ENCODE measurements around the gene ATP1A3. TPM values are rescaled to one million over a fixed set of nuclear protein-coding genes. Genes with fewer than 3 reads are reported as not detected.
"Not testable (repeated sequence)": the region's sequence is repeated elsewhere in the genome, so short reads cannot be mapped to it uniquely, and the experiment has no call there.

Gene ATP1A3
- total RNA-seq, 1 experiment from 2014 or later = 8.5 TPM

DNA sequence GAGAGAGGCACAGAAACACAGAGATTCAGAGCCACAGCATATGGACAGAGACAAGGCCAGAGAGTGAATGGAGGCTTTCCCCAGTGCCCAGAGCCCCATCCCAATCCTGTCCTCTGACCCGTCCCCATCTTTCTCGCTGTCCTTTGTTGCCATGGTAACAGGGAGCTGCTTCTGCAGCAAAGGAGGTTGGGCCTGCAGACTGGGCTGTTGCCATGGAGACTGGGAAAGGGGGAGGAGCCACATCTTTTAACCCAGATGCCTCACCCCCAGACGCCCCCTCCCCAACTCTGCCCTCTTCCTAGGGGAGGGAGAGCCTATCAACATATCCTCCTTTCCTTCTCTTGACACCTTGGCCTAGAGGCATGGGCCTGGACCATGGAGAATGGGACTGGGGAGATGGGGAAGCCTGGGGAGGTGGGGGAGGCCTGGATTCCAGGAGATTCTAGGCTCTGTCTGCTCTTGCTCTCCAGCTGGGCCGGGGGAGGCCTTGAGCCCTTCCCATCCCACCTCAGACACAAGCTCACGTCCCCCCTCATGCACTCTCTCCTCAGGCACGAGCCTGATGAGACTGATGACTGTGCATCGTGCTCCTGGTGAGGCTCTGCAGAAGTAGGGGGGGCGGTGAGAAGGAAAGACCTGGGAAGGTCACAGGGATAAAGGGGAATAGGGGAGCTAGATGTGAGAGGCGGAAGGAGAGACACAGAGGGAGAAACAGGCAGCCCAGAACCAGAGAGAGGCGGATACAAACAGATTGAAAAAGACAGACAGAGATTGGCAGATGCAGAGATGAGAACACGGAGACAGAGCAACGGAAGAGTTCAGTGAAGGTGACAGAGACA is 2.1 kb upstream of the ATP1A3 start:
- Histone ChIP-seq H3K36me3 (ENCODE audit: insufficient read depth, low read length, poor library complexity, severe bottlenecking) (no peaks in the 10 kb centered on the region), H3K27me3 (replicated peaks; ENCODE audit: insufficient read depth, low read depth, low read length, poor library complexity) (peaks cover 27% of the 10 kb centered on the region), H3K27ac (ENCODE audit: low read depth, low read length, poor library complexity, severe bottlenecking) (no peak overlapping the region), H3K4me1 (ENCODE audit: insufficient read depth, low read length, poor library complexity, severe bottlenecking) (peaks cover 12% of the 10 kb centered on the region), H3K9me3 (ENCODE audit: low read depth, low read length, poor library complexity, severe bottlenecking) (no peaks in the 10 kb centered on the region), H3K4me3 (ENCODE audit: low read depth, low read length, poor library complexity, severe bottlenecking) (no peak overlapping the region)
- BruUV-seq (replicated peaks) = no TSS peak
- ChIA-PET CTCF (interaction anchor here (1.4 kb wide), 1 partner anchor 39 kb away, joined by 5 read pairs; no protein-coding TSS in a partner anchor), POLR2A (ENCODE audit: low non-redundant PET) (no interaction called here)
- DNase-seq (ENCODE audit: low spot score) = peak; percentile 58
- TF ChIP-seq EZH2 (IDR thresholded peaks at IDR 0.05; ENCODE audit: borderline replicate concordance, low read depth, low read length, poor library complexity, severe bottlenecking) = no peak
- TF ChIP-seq, protein P1, sequence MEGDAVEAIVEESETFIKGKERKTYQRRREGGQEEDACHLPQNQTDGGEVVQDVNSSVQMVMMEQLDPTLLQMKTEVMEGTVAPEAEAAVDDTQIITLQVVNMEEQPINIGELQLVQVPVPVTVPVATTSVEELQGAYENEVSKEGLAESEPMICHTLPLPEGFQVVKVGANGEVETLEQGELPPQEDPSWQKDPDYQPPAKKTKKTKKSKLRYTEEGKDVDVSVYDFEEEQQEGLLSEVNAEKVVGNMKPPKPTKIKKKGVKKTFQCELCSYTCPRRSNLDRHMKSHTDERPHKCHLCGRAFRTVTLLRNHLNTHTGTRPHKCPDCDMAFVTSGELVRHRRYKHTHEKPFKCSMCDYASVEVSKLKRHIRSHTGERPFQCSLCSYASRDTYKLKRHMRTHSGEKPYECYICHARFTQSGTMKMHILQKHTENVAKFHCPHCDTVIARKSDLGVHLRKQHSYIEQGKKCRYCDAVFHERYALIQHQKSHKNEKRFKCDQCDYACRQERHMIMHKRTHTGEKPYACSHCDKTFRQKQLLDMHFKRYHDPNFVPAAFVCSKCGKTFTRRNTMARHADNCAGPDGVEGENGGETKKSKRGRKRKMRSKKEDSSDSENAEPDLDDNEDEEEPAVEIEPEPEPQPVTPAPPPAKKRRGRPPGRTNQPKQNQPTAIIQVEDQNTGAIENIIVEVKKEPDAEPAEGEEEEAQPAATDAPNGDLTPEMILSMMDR (conservative IDR thresholded peaks at IDR 0.05; ENCODE audit: low read depth, low read length) = no peak
- intact Hi-C loops (cut with micrococcal nuclease; ENCODE audit: unreplicated experiment) = no loop called here

DNA sequence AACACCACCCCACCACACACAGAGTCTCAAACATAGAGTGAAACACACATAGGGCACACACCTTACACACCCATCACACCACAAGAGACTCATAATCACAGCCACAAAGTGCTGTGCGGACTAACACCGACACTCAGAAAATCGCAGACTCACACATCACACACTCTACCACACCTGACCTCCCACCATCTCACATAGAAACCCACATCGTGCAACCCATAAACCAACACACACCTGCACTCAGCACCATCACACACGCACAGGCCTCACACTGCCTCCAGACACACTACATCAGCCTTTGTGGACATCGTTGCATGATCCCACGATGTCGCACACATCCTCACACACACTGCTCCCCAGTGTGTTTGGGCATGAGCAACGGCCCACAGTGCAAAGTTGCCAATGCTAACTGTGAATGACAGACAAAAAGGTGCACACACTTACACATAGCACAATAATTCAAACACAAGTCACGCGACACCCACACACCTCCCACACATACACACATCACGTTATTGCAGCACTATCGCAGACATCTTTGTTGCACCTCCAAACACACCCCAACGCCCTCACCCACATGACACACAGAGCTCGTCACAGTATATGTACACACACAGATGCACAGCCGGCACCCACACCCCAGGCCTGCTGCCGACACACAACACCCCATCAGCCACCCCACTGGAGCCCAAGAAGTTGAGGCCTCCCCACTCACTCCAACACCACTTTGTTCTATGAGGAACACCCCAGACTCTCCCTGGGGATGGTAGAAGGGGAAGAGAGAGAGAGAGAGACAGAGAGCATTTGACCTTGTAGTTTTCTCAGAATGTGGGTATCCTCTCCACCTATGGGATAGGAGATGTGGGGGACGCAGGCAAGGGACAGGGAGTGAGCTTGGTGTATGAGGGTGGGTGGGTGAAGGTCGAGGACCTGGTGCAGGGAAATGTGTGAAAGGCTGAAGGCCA is 1.2 kb upstream of the ATP1A3 start:
- Histone ChIP-seq H3K36me3 (ENCODE audit: insufficient read depth, low read length, poor library complexity, severe bottlenecking) (no peaks in the 10 kb centered on the region), H3K27me3 (replicated peaks; ENCODE audit: insufficient read depth, low read depth, low read length, poor library complexity) (peaks cover 20% of the 10 kb centered on the region), H3K27ac (ENCODE audit: low read depth, low read length, poor library complexity, severe bottlenecking) (no peak overlapping the region), H3K4me1 (ENCODE audit: insufficient read depth, low read length, poor library complexity, severe bottlenecking) (peaks cover 12% of the 10 kb centered on the region), H3K9me3 (ENCODE audit: low read depth, low read length, poor library complexity, severe bottlenecking) (no peaks in the 10 kb centered on the region), H3K4me3 (ENCODE audit: low read depth, low read length, poor library complexity, severe bottlenecking) (no peak overlapping the region)
- ChIA-PET POLR2A (ENCODE audit: low non-redundant PET) (no interaction called here), CTCF (no interaction called here)
- no TSS peak for BruUV-seq (replicated peaks)
- DNase-seq (ENCODE audit: low spot score) = no peak
- intact Hi-C loops (cut with micrococcal nuclease; ENCODE audit: unreplicated experiment) = no loop called here
- no peak for TF ChIP-seq EZH2 (IDR thresholded peaks at IDR 0.05; ENCODE audit: borderline replicate concordance, low read depth, low read length, poor library complexity, severe bottlenecking)
- TF ChIP-seq, protein P1 (conservative IDR thresholded peaks at IDR 0.05; ENCODE audit: low read depth, low read length) = no peak

DNA sequence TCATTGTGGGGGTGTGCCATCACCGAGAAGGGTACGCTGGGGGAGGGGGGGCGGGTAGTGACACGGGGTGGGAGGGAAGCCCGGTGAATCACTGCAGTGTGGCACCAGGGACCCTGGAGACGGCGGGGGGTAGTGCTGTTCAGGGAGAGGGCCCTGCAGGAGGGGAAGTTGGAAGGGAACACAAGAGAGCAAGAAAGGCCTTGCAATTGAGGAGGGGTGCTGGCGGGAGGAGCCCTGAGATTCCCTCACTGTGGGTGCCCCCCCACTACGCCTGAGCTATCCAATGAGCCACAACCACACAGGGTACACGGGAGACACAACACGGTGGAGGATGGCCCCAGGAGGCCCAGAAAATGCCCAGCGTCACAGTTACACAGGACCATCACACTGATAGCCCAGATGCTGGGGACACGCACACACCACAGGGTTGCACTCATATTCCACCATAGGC is 516 bp upstream of the ATP1A3 start:
- BruUV-seq (replicated peaks) = no TSS peak
- ChIA-PET CTCF (interaction anchor here (0.6 kb wide), 1 partner anchor 364 kb away, joined by 6 read pairs; no protein-coding TSS in a partner anchor), POLR2A (ENCODE audit: low non-redundant PET) (no interaction called here)
- Histone ChIP-seq H3K9me3 (ENCODE audit: low read depth, low read length, poor library complexity, severe bottlenecking) (no peaks in the 10 kb centered on the region), H3K27ac (ENCODE audit: low read depth, low read length, poor library complexity, severe bottlenecking) (no peak overlapping the region), H3K36me3 (ENCODE audit: insufficient read depth, low read length, poor library complexity, severe bottlenecking) (no peaks in the 10 kb centered on the region), H3K4me3 (ENCODE audit: low read depth, low read length, poor library complexity, severe bottlenecking) (peak overlapping the region; percentile 55), H3K27me3 (replicated peaks; ENCODE audit: insufficient read depth, low read depth, low read length, poor library complexity) (peaks cover 12% of the 10 kb centered on the region), H3K4me1 (ENCODE audit: insufficient read depth, low read length, poor library complexity, severe bottlenecking) (peaks cover 12% of the 10 kb centered on the region)
- intact Hi-C loops (cut with micrococcal nuclease; ENCODE audit: unreplicated experiment) = no loop called here
- peak; percentile 32 for DNase-seq (ENCODE audit: low spot score)
- no peak for TF ChIP-seq EZH2 (IDR thresholded peaks at IDR 0.05; ENCODE audit: borderline replicate concordance, low read depth, low read length, poor library complexity, severe bottlenecking)
- TF ChIP-seq, protein P1 (conservative IDR thresholded peaks at IDR 0.05; ENCODE audit: low read depth, low read length) = no peak

DNA sequence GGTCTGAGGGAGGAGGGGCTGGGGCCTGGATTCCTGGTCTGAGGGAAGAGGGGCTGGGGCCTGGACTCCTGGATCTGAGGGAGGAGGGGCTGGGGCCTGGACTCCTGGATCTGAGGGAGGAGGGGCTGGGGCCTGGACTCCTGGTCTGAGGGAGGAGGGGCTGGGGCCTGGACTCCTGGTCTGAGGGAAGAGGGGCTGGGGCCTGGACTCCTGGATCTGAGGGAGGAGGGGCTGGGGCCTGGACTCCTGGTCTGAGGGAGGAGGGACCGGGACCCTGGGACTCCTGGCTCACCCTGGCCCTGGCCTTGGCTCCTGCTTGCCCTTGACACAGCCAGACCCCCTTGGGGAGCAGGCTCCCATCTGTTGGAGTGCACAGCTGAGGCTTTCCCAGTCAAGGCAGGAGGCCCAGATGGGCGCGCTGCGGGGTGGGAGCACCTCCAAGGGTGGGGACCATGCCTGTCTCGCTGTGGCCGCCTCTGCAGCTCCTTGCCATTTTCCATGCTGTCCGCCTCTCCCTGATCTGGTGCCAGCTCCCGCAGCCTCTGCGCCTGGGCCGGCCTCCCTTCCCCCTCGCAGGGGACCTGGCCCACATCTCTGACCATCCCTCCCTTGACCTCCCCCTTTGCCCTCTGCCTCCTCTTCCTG is 2.0 kb downstream of the ATP1A3 start:
- BruUV-seq (replicated peaks); DNase-seq (ENCODE audit: low spot score); H3K4me3 ChIP-seq (ENCODE audit: low read depth, low read length, poor library complexity, severe bottlenecking); H3K36me3 ChIP-seq (ENCODE audit: insufficient read depth, low read length, poor library complexity, severe bottlenecking); H3K9me3 ChIP-seq (ENCODE audit: low read depth, low read length, poor library complexity, severe bottlenecking); intact Hi-C loops (cut with micrococcal nuclease; ENCODE audit: unreplicated experiment); H3K4me1 ChIP-seq (ENCODE audit: insufficient read depth, low read length, poor library complexity, severe bottlenecking); CTCF ChIA-PET; POLR2A ChIA-PET (ENCODE audit: low non-redundant PET); H3K27ac ChIP-seq (ENCODE audit: low read depth, low read length, poor library complexity, severe bottlenecking); H3K27me3 ChIP-seq (replicated peaks; ENCODE audit: insufficient read depth, low read depth, low read length, poor library complexity): not testable (repeated sequence)
